ENCODE results near the gene CAMK1D. TPM values are rescaled to one million over a fixed set of nuclear protein-coding genes. Genes with fewer than 3 reads are reported as not detected.

Gene CAMK1D
- polyA plus RNA-seq, 1 donor from 2014 or later: 41.4 TPM

DNA sequence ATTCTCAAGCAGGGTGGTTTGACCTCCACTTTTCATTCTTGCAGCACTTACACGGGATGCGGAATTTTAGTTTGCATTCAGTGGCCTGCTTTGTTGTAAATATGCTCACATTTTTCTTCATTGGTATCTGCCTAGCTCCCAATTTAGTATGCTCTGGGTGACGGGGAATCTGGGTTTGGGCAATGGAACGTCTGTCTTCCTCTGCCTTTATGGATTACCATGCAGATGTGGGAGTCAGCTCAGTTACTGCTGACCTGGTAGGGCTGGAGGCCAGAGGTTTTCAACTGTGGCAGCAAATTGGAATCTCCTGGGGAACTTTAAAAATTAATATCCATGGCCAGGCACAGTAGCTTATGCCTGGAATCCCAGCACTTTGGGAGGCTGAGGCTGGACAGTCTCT, 161.6 kb downstream of the CAMK1D start:
- Mint-ChIP-seq H3K9me3 (no peaks in the 10 kb centered on the region), H3K36me3 (peaks cover 4% of the 10 kb centered on the region), H3K4me1 (peaks cover 32 to 49% (median 43%) of the 10 kb centered on the region in 3 donors), H3K27me3 (no peaks in the 10 kb centered on the region), H3K4me3 (no peak overlapping the region), H3K27ac (no peak overlapping the region)

GRCh38 chr10:12511651-12512050, 162.3 kb downstream of the CAMK1D start:
- Mint-ChIP-seq H3K4me1 (peaks cover 30 to 54% (median 46%) of the 10 kb centered on the region in 3 donors), H3K36me3 (peaks cover 7% of the 10 kb centered on the region), H3K27ac (no peak overlapping the region), H3K4me3 (no peak overlapping the region), H3K9me3 (no peaks in the 10 kb centered on the region), H3K27me3 (no peaks in the 10 kb centered on the region)

GRCh38 chr10:12512332-12513002, 163.1 kb downstream of the CAMK1D start:
- no peak overlapping the region for H3K4me3 Mint-ChIP-seq
- H3K4me1 Mint-ChIP-seq: peaks cover 31 to 53% (median 41%) of the 10 kb centered on the region in 3 donors
- peak overlapping the region in 1 of 3 donors; percentile 71 for H3K27ac Mint-ChIP-seq
- no peaks in the 10 kb centered on the region for H3K27me3 Mint-ChIP-seq
- peaks cover 4% of the 10 kb centered on the region for H3K36me3 Mint-ChIP-seq
- H3K9me3 Mint-ChIP-seq: no peaks in the 10 kb centered on the region

- no peaks in the 10 kb centered on the region for H3K9me3 Mint-ChIP-seq
- peaks cover 33 to 48% (median 41%) of the 10 kb centered on the region in 3 donors for H3K4me1 Mint-ChIP-seq
- peak overlapping the region in 1 of 3 donors; percentile 71 for H3K27ac Mint-ChIP-seq
- peaks cover 4% of the 10 kb centered on the region for H3K36me3 Mint-ChIP-seq
- no peak overlapping the region for H3K4me3 Mint-ChIP-seq
- no peaks in the 10 kb centered on the region for H3K27me3 Mint-ChIP-seq
Measured at GRCh38 chr10:12513003-12513365, 163.6 kb downstream of the CAMK1D start.

- Mint-ChIP-seq H3K27ac (peak overlapping the region in 2 of 3 donors; percentile 31 to 43), H3K9me3 (no peaks in the 10 kb centered on the region), H3K36me3 (peaks cover 2% of the 10 kb centered on the region), H3K4me3 (no peak overlapping the region), H3K27me3 (no peaks in the 10 kb centered on the region), H3K4me1 (peaks cover 22 to 38% (median 34%) of the 10 kb centered on the region in 3 donors)
Measured at GRCh38 chr10:12513775-12514673, 164.7 kb downstream of the CAMK1D start.

- Mint-ChIP-seq H3K36me3 (peaks cover 9% of the 10 kb centered on the region), H3K27ac (no peak overlapping the region), H3K9me3 (peaks cover 0 to 3% (median 1%) of the 10 kb centered on the region in 3 donors), H3K27me3 (no peaks in the 10 kb centered on the region), H3K4me1 (peaks cover 15 to 35% (median 18%) of the 10 kb centered on the region in 3 donors), H3K4me3 (no peak overlapping the region)
Measured at GRCh38 chr10:12518024-12518423, 168.7 kb downstream of the CAMK1D start.

GRCh38 chr10:12521423-12521822, 172.1 kb downstream of the CAMK1D start:
- Mint-ChIP-seq H3K4me3 (peak overlapping the region in 1 of 4 donors; percentile 45), H3K4me1 (peaks cover 11 to 27% (median 13%) of the 10 kb centered on the region in 3 donors), H3K27ac (no peak overlapping the region), H3K27me3 (no peaks in the 10 kb centered on the region), H3K9me3 (peaks cover 0 to 3% (median 1%) of the 10 kb centered on the region in 3 donors), H3K36me3 (peaks cover 14% of the 10 kb centered on the region)

DNA sequence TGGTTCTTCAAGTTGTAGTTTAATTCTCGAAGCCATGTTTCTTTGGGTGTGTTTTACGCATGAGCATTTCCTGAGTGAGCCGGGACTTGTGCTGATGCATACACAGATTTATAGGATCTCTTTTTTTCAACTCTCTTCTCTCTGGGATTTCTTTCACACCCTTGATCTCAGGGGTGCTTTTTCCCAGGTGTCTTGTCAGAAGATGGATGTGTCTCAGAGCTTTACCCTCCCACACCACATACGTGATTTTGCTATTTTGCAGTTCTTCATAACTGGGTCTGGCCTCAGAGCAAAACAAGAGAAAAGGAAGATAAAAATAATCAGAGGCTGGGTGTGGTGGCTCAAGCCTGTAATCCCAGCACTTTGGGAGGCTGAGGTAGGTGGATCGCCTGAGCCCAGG, 177.0 kb downstream of the CAMK1D start:
- Mint-ChIP-seq H3K27me3 (no peaks in the 10 kb centered on the region), H3K4me1 (peaks cover 10 to 24% (median 24%) of the 10 kb centered on the region in 3 donors), H3K27ac (no peak overlapping the region), H3K4me3 (no peak overlapping the region), H3K36me3 (peaks cover 10% of the 10 kb centered on the region), H3K9me3 (peaks cover 0 to 1% (median 0%) of the 10 kb centered on the region in 3 donors)

GRCh38 chr10:12529976-12530375, 180.6 kb downstream of the CAMK1D start:
- H3K4me3 Mint-ChIP-seq: no peak overlapping the region
- peaks cover 11 to 23% (median 19%) of the 10 kb centered on the region in 3 donors for H3K4me1 Mint-ChIP-seq
- peaks cover 7% of the 10 kb centered on the region for H3K36me3 Mint-ChIP-seq
- H3K27me3 Mint-ChIP-seq: no peaks in the 10 kb centered on the region
- H3K27ac Mint-ChIP-seq: no peak overlapping the region
- peaks cover 0 to 4% (median 2%) of the 10 kb centered on the region in 3 donors for H3K9me3 Mint-ChIP-seq

GRCh38 chr10:12531305-12532220, 182.2 kb downstream of the CAMK1D start:
- no peaks in the 10 kb centered on the region for H3K27me3 Mint-ChIP-seq
- no peak overlapping the region for H3K27ac Mint-ChIP-seq
- peaks cover 4% of the 10 kb centered on the region for H3K36me3 Mint-ChIP-seq

GRCh38 chr10:12533151-12533550, 183.8 kb downstream of the CAMK1D start:
- Mint-ChIP-seq H3K27me3 (no peaks in the 10 kb centered on the region), H3K36me3 (peaks cover 4% of the 10 kb centered on the region), H3K4me3 (no peak overlapping the region), H3K27ac (no peak overlapping the region), H3K4me1 (peaks cover 16 to 30% (median 18%) of the 10 kb centered on the region in 3 donors), H3K9me3 (peaks cover 0 to 4% (median 2%) of the 10 kb centered on the region in 3 donors)

More at GRCh38 chr10:12531305-12532220, 182.2 kb downstream of the CAMK1D start:
- peaks cover 0 to 4% (median 2%) of the 10 kb centered on the region in 3 donors for H3K9me3 Mint-ChIP-seq
- no peak overlapping the region for H3K4me3 Mint-ChIP-seq
- peaks cover 15 to 32% (median 18%) of the 10 kb centered on the region in 3 donors for H3K4me1 Mint-ChIP-seq

GRCh38 chr10:12533723-12534122, 184.4 kb downstream of the CAMK1D start:
- peaks cover 4% of the 10 kb centered on the region for H3K36me3 Mint-ChIP-seq
- no peak overlapping the region for H3K27ac Mint-ChIP-seq
- H3K9me3 Mint-ChIP-seq: peaks cover 0 to 4% (median 2%) of the 10 kb centered on the region in 3 donors
- H3K4me3 Mint-ChIP-seq: no peak overlapping the region
- H3K4me1 Mint-ChIP-seq: peaks cover 19 to 33% (median 23%) of the 10 kb centered on the region in 3 donors
- H3K27me3 Mint-ChIP-seq: no peaks in the 10 kb centered on the region

- Mint-ChIP-seq H3K4me1 (peaks cover 23 to 34% (median 27%) of the 10 kb centered on the region in 3 donors), H3K4me3 (no peak overlapping the region), H3K36me3 (peaks cover 3% of the 10 kb centered on the region), H3K9me3 (peaks cover 0 to 4% (median 2%) of the 10 kb centered on the region in 3 donors), H3K27me3 (no peaks in the 10 kb centered on the region), H3K27ac (peak overlapping the region in 1 of 3 donors; percentile 91)
Measured at GRCh38 chr10:12534824-12535223, 185.5 kb downstream of the CAMK1D start.

GRCh38 chr10:12535656-12536055, 186.3 kb downstream of the CAMK1D start:
- H3K4me1 Mint-ChIP-seq: peaks cover 26 to 39% (median 35%) of the 10 kb centered on the region in 3 donors
- peaks cover 0 to 4% (median 2%) of the 10 kb centered on the region in 3 donors for H3K9me3 Mint-ChIP-seq
- no peaks in the 10 kb centered on the region for H3K27me3 Mint-ChIP-seq
- peak overlapping the region in 2 of 3 donors; percentile 57 to 80 for H3K27ac Mint-ChIP-seq
- peaks cover 4% of the 10 kb centered on the region for H3K36me3 Mint-ChIP-seq
- no peak overlapping the region for H3K4me3 Mint-ChIP-seq
